Endothelial cell of hepatic sinusoid (primary cell): ENCODE measurements around the gene CPNE4.

Source experiments
- in situ Hi-C: cut with HindIII; loops from 2 replicates; pipeline ENCODE4 v1.10.0; 2017; ENCODE audit warnings: low sequenced_read_pairs

Gene CPNE4

GRCh38 chr3:131711114-131711768, 323.6 kb downstream of the CPNE4 start:
- in situ Hi-C loops = loop anchor here (5.0 kb wide), 1 partner anchor 44 kb away; no protein-coding TSS in a partner anchor

- in situ Hi-C loops = no loop called here
These were observed 326.6 kb downstream of the CPNE4 start for GRCh38 chr3:131708241-131708640.

- in situ Hi-C loops = no loop called here
These were observed 329.2 kb downstream of the CPNE4 start for GRCh38 chr3:131705558-131706051.

GRCh38 chr3:131705099-131705498, 329.7 kb downstream of the CPNE4 start:
- in situ Hi-C loops = no loop called here

GRCh38 chr3:131704098-131704497, 330.7 kb downstream of the CPNE4 start:
- in situ Hi-C loops = no loop called here

GRCh38 chr3:131702146-131702545, 332.7 kb downstream of the CPNE4 start:
- in situ Hi-C loops = no loop called here

- in situ Hi-C loops = no loop called here
These were observed 333.6 kb downstream of the CPNE4 start for GRCh38 chr3:131701153-131701770.

- in situ Hi-C loops = no loop called here
These were observed 335.8 kb downstream of the CPNE4 start for GRCh38 chr3:131699001-131699400.

- in situ Hi-C loops = no loop called here
These were observed 340.4 kb downstream of the CPNE4 start for GRCh38 chr3:131694376-131694775.

GRCh38 chr3:131692356-131692755, 342.5 kb downstream of the CPNE4 start:
- in situ Hi-C loops = no loop called here

- in situ Hi-C loops = no loop called here
These were observed 344.0 kb downstream of the CPNE4 start for GRCh38 chr3:131690800-131691199.

GRCh38 chr3:131688370-131688769, 346.4 kb downstream of the CPNE4 start:
- in situ Hi-C loops = no loop called here

- in situ Hi-C loops = loop anchor here (5.0 kb wide), 1 partner anchor 43 kb away; no protein-coding TSS in a partner anchor
These were observed 365.2 kb downstream of the CPNE4 start for GRCh38 chr3:131669600-131669999.

GRCh38 chr3:131658771-131659170, 376.0 kb downstream of the CPNE4 start:
- in situ Hi-C loops = no loop called here

- in situ Hi-C loops = no loop called here
These were observed 376.7 kb downstream of the CPNE4 start for GRCh38 chr3:131658115-131658514.

GRCh38 chr3:131655070-131655690, 379.6 kb downstream of the CPNE4 start:
- in situ Hi-C loops = no loop called here

- in situ Hi-C loops = no loop called here
These were observed 389.2 kb downstream of the CPNE4 start for GRCh38 chr3:131645638-131646037.

GRCh38 chr3:131636266-131636775, 398.5 kb downstream of the CPNE4 start:
- in situ Hi-C loops = no loop called here

GRCh38 chr3:131630807-131631206, 404.0 kb downstream of the CPNE4 start:
- in situ Hi-C loops = no loop called here

GRCh38 chr3:131630097-131630496, 404.7 kb downstream of the CPNE4 start:
- in situ Hi-C loops = no loop called here

GRCh38 chr3:131623431-131623830, 411.4 kb downstream of the CPNE4 start:
- in situ Hi-C loops = no loop called here

GRCh38 chr3:131622726-131623125, 412.1 kb downstream of the CPNE4 start:
- in situ Hi-C loops = no loop called here
